HG03064 (cell line): Measurements from ENCODE around the gene KCNK10.

Experiments used
- ATAC-seq: cut with Tn5 transposase; IDR thresholded peaks from one replicate; pipeline ENCODE4 v1.9.1; 2021; ENCODE audit warnings: low read depth; ENCODE audit not compliant: unreplicated experiment

Gene KCNK10

DNA sequence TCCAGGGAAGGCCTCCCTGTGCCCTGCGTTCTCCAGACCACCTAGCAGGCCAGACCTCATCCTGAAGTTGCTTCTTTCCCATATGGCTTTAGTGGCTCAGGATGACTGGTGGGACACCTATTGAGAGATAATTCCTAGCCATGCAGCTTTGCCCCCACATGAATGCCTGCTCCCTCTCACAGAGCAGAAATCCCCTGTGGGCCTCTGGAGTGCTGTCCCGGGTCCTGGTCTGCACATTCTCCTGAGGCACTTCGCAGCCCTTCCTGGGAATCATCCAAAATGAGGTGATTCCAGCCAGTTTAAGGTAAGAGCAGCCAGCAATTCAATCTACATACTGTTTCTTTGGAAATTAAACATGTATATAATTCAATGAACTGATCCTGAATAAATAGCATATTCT is 182.2 kb downstream of the KCNK10 start:
- ATAC-seq, result no peak

DNA sequence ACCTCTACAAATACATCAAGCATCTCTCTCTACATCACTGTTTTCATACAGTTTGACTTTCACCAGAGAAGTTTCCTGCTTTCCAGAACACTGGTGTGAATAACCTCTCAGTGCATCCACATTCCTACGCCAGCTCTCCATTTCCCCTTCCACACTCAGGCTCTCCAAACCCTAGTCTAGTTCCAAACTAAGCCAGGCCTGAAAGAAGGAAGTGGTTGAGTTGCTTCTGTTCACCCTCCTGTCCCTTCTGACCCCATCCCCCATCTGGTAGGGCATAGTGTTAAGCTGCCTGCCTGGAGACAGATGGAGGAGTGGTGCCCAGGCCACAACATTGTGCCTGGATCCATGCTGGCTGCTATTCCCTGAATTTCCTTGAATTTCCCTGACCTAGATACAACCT is 185.7 kb downstream of the KCNK10 start:
- ATAC-seq, result no peak
